ENCODE measurements around the gene FRMD4A.

FRMD4A gene

GRCh38 chr10:13977861-13978532 lies 352.7 kb downstream of the FRMD4A start:
- H3K4me3 ChIP-seq (ENCODE audit: low read length): no peak overlapping the region
- DNase-seq (ENCODE audit: low read depth): no peak
- TF ChIP-seq CTCF (IDR thresholded peaks at IDR 0.05; ENCODE audit: insufficient read depth, low read depth, low read length, missing control alignments): no peak

GRCh38 chr10:13973742-13974141 lies 357.0 kb downstream of the FRMD4A start:
- H3K4me3 ChIP-seq (ENCODE audit: low read length): no peak overlapping the region
- no peak for TF ChIP-seq CTCF (IDR thresholded peaks at IDR 0.05; ENCODE audit: insufficient read depth, low read depth, low read length, missing control alignments)
- DNase-seq (ENCODE audit: low read depth): no peak

DNA sequence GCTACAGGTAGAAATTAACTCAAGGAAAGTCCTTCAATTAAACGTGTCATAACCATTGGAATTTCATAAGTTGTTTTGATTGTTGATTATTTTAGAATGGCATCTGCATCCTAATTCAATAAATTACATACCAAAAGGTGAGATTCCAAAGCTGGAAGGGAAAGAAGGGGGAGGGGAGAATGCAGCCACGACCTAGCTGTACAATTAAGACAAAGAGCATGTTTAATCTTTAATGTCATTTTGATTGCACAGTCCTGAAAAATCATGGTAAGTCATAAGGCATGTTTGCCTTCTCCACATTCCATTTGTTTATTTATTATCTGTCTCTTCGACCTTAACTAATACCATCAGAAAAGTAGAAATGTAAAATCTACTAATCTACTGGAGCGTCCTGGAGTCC lies 358.1 kb downstream of the FRMD4A start:
- no peak overlapping the region for H3K4me3 ChIP-seq (ENCODE audit: low read length)
- no peak for TF ChIP-seq CTCF (IDR thresholded peaks at IDR 0.05; ENCODE audit: insufficient read depth, low read depth, low read length, missing control alignments)
- DNase-seq (ENCODE audit: low read depth): no peak

- DNase-seq (ENCODE audit: low read depth): no peak
- TF ChIP-seq CTCF (IDR thresholded peaks at IDR 0.05; ENCODE audit: insufficient read depth, low read depth, low read length, missing control alignments): no peak
- no peak overlapping the region for H3K4me3 ChIP-seq (ENCODE audit: low read length)
Measured at GRCh38 chr10:13971601-13972475, 358.9 kb downstream of the FRMD4A start.

DNA sequence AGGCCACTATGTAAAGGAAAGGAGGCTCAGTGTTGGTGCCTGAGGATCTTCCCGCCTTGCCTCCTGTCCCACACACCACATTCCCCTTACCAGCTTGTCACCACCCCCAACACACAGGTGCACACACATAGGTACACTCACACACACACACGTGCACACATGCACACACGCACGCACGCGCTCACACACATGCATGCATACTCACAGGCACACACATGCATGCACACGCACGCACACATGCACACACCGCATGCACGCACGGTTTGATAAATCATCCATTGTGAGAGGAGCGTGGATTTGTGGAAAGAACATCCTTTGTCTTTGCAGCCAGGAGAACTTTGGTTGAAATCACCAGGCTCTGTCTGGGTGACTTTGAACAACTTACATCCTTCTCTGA lies 359.8 kb downstream of the FRMD4A start:
- no peak for TF ChIP-seq CTCF (IDR thresholded peaks at IDR 0.05; ENCODE audit: insufficient read depth, low read depth, low read length, missing control alignments)
- no peak for DNase-seq (ENCODE audit: low read depth)
- no peak overlapping the region for H3K4me3 ChIP-seq (ENCODE audit: low read length)

- H3K4me3 ChIP-seq (ENCODE audit: low read length): no peak overlapping the region
- no peak for TF ChIP-seq CTCF (IDR thresholded peaks at IDR 0.05; ENCODE audit: insufficient read depth, low read depth, low read length, missing control alignments)
- DNase-seq (ENCODE audit: low read depth): no peak
Measured at GRCh38 chr10:13970236-13970956, 360.3 kb downstream of the FRMD4A start.

Measured in epithelial cell of esophagus (primary cell).